Measurements from ENCODE around the gene MYO1A.
"Not testable (repeated sequence)": the region's sequence is repeated elsewhere in the genome, so short reads cannot be mapped to it uniquely, and the experiment has no call there.

MYO1A gene

GRCh38 chr12:56991319-56992246 lies 58.3 kb downstream of the MYO1A start:
- DNase-seq: peak; percentile 18 to 22

- DNase-seq: no peak
Observed at GRCh38 chr12:56990648-56991318, 59.1 kb downstream of the MYO1A start.

- no peak for DNase-seq
Observed at GRCh38 chr12:56989861-56990610, 59.9 kb downstream of the MYO1A start.

GRCh38 chr12:56988207-56988739 lies 61.7 kb downstream of the MYO1A start:
- no peak for DNase-seq

GRCh38 chr12:56987551-56988053 lies 62.3 kb downstream of the MYO1A start:
- peak; percentile 65 to 72 for DNase-seq

- DNase-seq: no peak
Observed at GRCh38 chr12:56987011-56987410, 62.9 kb downstream of the MYO1A start.

- not testable (repeated sequence) for DNase-seq
Observed at GRCh38 chr12:56985714-56986113, 64.2 kb downstream of the MYO1A start.

GRCh38 chr12:56983386-56983785 lies 66.5 kb downstream of the MYO1A start:
- DNase-seq: no peak

GRCh38 chr12:56982578-56983236 lies 67.2 kb downstream of the MYO1A start:
- not testable (repeated sequence) for DNase-seq

GRCh38 chr12:56980941-56981530 lies 68.9 kb downstream of the MYO1A start:
- no peak for DNase-seq

- no peak for DNase-seq
Observed at GRCh38 chr12:56980268-56980667, 69.7 kb downstream of the MYO1A start.

- no peak for DNase-seq
Observed at GRCh38 chr12:56979628-56980027, 70.3 kb downstream of the MYO1A start.

Data from hippocampal formation (tissue), 2 donors.